Thyroid gland (tissue), 4 donors: Measurements from ENCODE around the gene SNRNP27.
"Not testable (repeated sequence)": the region's sequence is repeated elsewhere in the genome, so short reads cannot be mapped to it uniquely, and the experiment has no call there.

Experiments
- CTCF ChIP-seq, 6 experiments: fragments of 200-600 bp in 3 of 6; fragments of 450-650 bp in 3 of 6; sonication (generic) in 3 of 6; IDR thresholded peaks; one replicate each; pipeline ENCODE4 v1.5.1; 2016 to 2019; ENCODE audit warnings: antibody characterized with exemption in 6 of 6, mild to moderate bottlenecking in 2 of 6, inconsistent platforms in 1 of 6, moderate library complexity in 1 of 6
- POLR2A ChIP-seq, 2 donors: fragments of 450-650 bp; IDR thresholded peaks; one replicate each; pipeline ENCODE4 v1.6.1; 2017; ENCODE audit warnings: antibody characterized with exemption in 2 of 2, mild to moderate bottlenecking in 2 of 2, moderate library complexity in 1 of 2

- not testable (repeated sequence) for TF ChIP-seq CTCF, POLR2A (IDR thresholded peaks at IDR 0.05)
Observed at GRCh38 chr2:69894737-69895136, 981 bp downstream of the SNRNP27 start.
